ENCODE results near the gene FBLN1. TPM values are rescaled to one million over a fixed set of nuclear protein-coding genes. Genes with fewer than 3 reads are reported as not detected.

The FBLN1 gene
- total RNA-seq, 2 experiments from 2014 or later = 0.42 TPM; not detected in 1

DNA sequence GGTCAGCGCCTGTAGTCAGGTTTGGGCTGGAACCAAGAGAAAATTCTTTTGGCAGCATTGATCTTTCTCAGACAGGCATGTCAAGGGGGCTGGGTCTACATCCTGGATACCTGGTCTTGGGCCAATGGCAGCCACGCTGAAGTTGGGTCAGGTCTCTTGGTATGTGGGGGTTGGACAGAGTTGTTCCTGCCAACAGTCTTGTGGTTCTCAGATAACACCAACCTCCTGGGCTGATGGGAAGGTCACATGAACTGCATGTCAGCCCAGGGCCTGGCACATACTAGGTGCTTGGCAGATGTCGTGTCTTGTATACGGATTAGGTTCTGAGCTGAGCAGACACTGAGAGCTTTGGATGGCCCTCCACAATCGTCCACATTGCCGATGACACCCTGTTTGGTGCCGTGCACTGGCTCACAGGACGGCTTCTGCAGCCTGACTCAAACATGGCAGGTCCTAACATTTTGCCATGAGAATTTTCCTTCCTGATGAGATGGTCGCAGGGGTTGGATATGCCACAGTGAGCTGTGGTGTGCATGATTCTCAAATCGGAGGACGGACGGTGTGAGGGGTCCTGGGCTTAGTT, 42.0 kb downstream of the FBLN1 start:
- CTCF ChIA-PET = no interaction called here
- Mint-ChIP-seq H3K4me1 (no peaks in the 10 kb centered on the region), H3K36me3 (no peaks in the 10 kb centered on the region), H3K27ac (no peak overlapping the region), H3K27me3 (peaks cover 7% of the 10 kb centered on the region), H3K9me3 (ENCODE audit: low read depth) (no peaks in the 10 kb centered on the region), H3K4me3 (no peak overlapping the region)
- DNase-seq (no peak), ATAC-seq (no peak)

DNA sequence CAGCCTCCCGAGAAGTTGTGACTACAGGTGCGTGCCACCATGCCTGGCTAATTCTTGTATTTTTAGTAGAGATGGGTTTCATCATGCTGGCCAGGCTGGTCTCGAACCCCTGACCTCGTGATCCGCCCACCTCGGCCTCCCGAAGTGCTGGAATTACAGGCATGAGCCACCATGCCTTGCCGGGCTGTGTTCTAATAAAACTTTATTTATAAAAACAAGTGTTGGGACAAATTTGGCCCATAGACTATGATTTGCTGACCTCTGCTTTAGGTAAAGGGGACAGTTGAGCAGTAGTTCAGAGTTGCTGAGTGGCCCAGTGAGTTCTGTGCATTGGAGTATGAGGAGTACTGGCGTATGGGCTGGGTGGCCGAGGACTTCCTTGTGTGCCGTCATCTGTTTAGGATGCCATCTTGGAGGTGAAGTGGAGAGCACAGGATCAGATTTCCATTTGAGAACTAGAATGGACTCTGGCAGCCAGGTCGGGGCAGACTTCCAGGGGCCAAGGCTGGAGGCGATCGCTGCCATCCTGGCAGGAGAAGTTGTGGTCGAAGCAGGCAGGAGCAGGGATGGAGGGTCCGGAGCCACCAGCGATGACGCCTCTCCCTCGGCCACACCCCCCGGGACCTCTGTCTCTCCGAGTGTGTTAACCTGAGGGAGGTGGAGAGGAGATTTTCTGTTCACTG, 43.8 kb downstream of the FBLN1 start:
- CTCF ChIA-PET = no interaction called here
- Mint-ChIP-seq H3K4me1 (no peaks in the 10 kb centered on the region), H3K4me3 (no peak overlapping the region), H3K9me3 (ENCODE audit: low read depth) (no peaks in the 10 kb centered on the region), H3K36me3 (no peaks in the 10 kb centered on the region), H3K27me3 (peaks cover 3% of the 10 kb centered on the region), H3K27ac (no peak overlapping the region)
- DNase-seq = no peak
- no peak for ATAC-seq

DNA sequence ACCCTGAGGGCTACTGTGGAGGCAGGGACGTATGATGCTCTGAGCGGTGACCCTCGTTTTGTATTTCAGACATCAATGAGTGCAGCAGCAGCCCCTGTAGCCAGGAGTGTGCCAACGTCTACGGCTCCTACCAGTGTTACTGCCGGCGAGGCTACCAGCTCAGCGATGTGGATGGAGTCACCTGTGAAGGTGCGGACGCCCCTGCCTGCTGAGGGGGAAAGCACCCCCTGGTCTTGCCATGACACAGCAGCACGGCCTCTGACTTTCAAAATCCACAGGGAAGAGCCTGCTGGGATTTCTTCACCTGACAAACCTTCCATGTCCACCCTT, 44.3 kb downstream of the FBLN1 start:
- no peak for ATAC-seq
- Mint-ChIP-seq H3K4me1 (no peaks in the 10 kb centered on the region), H3K36me3 (no peaks in the 10 kb centered on the region), H3K4me3 (no peak overlapping the region), H3K27ac (no peak overlapping the region), H3K9me3 (ENCODE audit: low read depth) (no peaks in the 10 kb centered on the region), H3K27me3 (peaks cover 3% of the 10 kb centered on the region)
- CTCF ChIA-PET = no interaction called here
- no peak for DNase-seq

DNA sequence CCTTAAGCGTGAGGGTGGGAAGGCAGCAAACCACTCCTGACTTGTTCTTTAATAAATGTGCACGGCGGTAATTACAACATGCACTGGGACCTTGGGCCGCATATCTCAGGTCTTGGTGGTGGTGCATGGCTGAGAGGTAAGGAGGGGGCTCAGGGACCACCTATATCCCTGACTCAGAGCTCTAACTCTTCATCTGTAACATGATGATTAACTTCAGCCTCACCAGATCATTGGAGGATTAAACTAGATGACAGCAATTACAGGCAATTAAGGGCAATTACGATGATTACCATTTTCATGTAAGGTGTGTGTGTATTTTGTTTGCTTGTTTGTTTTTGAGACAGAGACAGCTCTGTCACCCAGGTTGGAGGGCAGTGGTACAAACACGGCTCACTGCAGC, 45.0 kb downstream of the FBLN1 start:
- H3K36me3 Mint-ChIP-seq = no peaks in the 10 kb centered on the region
- H3K4me3 Mint-ChIP-seq = no peak overlapping the region
- H3K27me3 Mint-ChIP-seq = peaks cover 3% of the 10 kb centered on the region
- DNase-seq = no peak
- H3K27ac Mint-ChIP-seq = no peak overlapping the region
- no peaks in the 10 kb centered on the region for H3K4me1 Mint-ChIP-seq
- CTCF ChIA-PET = no interaction called here
- H3K9me3 Mint-ChIP-seq (ENCODE audit: low read depth) = no peaks in the 10 kb centered on the region
- no peak for ATAC-seq

DNA sequence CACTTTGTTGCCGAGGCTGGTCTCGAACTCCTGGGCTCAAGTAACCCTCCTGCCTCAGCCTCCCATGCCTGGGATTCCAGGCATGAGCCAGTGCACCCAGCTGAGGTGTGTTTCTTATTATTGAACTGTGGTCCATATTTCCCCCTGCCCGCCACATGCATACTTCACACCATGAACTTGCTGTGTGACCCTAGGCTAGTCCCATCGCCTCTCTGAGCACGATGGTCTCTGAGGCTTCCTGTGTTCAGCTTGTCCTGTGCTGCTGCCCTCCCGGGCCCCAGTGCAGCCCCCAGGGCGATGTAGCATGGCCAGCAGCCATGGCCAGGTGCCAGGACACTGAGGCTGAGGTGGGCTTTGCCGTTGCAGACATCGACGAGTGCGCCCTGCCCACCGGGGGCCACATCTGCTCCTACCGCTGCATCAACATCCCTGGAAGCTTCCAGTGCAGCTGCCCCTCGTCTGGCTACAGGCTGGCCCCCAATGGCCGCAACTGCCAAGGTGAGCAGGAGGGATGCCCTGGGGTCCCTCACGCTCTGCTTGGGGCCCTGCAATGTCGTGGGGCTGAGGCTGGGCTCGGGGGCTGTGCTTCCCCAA, 45.7 kb downstream of the FBLN1 start:
- no peak for ATAC-seq

DNA sequence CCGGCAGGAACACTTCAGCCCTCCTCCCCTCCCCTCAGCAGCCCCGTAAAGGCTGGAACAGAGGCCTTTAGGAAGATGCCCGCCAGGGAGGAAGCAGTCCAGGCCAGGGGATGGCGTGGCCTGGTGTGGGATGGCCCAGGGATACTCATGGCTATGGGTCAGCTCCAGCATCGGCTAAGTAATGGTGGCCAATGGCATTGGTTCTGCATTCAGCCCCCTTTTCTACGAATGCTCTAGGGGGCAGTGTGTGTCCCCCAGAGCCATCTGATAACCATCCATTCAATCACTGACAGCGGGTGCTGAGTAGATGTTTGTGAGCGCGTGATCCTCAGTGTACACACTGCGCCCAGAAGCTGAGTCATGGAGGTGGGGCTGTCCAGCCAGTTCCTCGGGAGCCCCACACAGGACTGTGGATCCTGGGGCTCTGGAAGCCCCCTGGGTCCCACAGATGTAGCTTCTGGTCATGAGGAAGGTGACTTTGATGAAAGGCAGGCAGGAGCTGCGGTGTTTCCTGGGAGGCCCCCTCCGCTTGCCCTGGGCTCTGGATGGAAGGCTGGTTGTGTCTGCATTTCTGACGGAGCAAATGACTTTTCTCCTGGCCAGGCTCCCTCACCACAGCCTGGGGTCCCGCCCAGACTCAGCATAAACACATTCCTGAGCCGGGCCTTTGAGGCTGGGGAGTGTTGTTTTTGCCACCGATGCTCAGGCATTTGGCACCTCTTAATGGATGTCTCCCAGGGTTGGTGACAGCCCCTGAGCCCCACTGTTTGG, 46.5 kb downstream of the FBLN1 start:
- Mint-ChIP-seq H3K27me3 (peaks cover 3% of the 10 kb centered on the region), H3K4me3 (no peak overlapping the region), H3K4me1 (no peaks in the 10 kb centered on the region), H3K36me3 (no peaks in the 10 kb centered on the region), H3K27ac (no peak overlapping the region), H3K9me3 (ENCODE audit: low read depth) (no peaks in the 10 kb centered on the region)
- DNase-seq (no peak), ATAC-seq (no peak)
- CTCF ChIA-PET = no interaction called here

More for the DNA sequence above, 45.7 kb downstream of the FBLN1 start:
- Mint-ChIP-seq H3K4me1 (no peaks in the 10 kb centered on the region), H3K27ac (no peak overlapping the region), H3K27me3 (peaks cover 3% of the 10 kb centered on the region), H3K9me3 (ENCODE audit: low read depth) (no peaks in the 10 kb centered on the region), H3K4me3 (no peak overlapping the region), H3K36me3 (no peaks in the 10 kb centered on the region)
- CTCF ChIA-PET = no interaction called here
- no peak for DNase-seq

DNA sequence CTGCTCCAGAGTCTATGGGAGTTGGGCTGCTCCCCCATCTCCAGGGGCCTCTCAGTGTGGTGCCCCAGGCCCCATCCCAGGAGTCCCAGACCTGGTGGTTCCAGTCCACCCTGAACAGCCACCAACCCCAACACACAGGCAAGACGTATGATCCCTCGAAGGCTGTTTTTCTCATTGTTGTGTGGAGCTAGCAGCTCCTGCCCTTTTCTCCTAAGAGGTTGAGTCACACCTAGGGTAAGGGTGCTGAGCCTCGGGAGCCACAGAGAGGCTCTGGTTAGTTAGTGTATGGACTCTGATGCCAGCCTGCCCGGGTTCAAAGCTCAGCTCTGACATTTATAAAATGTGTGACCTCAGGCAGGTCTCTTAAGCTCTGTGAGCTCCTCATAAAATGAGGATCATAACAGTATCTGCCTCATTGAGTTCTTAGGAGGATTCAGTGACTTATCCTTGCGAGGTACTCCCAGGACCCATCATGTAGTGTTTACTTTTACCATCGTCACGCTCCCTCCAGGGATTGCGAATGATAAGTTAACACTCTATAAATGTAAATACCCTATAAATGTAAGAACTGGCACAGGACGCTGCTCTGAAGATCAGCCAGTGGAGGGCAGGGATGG, 47.2 kb downstream of the FBLN1 start:
- no peaks in the 10 kb centered on the region for H3K9me3 Mint-ChIP-seq (ENCODE audit: low read depth)
- no peaks in the 10 kb centered on the region for H3K36me3 Mint-ChIP-seq
- DNase-seq (no peak), ATAC-seq (no peak)
- no peaks in the 10 kb centered on the region for H3K4me1 Mint-ChIP-seq
- CTCF ChIA-PET = no interaction called here
- no peak overlapping the region for H3K4me3 Mint-ChIP-seq
- peaks cover 3% of the 10 kb centered on the region for H3K27me3 Mint-ChIP-seq
- no peak overlapping the region for H3K27ac Mint-ChIP-seq

DNA sequence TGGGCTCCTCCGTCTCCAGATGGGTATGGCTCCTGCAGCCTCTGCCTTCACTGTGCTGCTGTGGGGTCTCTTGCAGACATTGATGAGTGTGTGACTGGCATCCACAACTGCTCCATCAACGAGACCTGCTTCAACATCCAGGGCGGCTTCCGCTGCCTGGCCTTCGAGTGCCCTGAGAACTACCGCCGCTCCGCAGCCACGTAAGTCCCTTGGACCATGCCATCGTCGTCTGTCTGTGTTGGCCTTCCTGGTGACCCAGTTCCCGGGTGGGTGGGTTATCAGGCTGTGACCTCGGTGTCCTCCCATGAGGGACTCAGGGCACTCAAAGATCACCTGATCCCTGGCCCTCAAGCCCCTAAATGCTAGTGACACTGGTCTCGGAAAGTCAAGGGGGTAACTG, 47.7 kb downstream of the FBLN1 start:
- DNase-seq (no peak), ATAC-seq (no peak)
- Mint-ChIP-seq H3K27ac (no peak overlapping the region), H3K36me3 (no peaks in the 10 kb centered on the region), H3K4me3 (no peak overlapping the region), H3K4me1 (no peaks in the 10 kb centered on the region), H3K27me3 (peaks cover 3% of the 10 kb centered on the region), H3K9me3 (ENCODE audit: low read depth) (no peaks in the 10 kb centered on the region)
- CTCF ChIA-PET = no interaction called here

DNA sequence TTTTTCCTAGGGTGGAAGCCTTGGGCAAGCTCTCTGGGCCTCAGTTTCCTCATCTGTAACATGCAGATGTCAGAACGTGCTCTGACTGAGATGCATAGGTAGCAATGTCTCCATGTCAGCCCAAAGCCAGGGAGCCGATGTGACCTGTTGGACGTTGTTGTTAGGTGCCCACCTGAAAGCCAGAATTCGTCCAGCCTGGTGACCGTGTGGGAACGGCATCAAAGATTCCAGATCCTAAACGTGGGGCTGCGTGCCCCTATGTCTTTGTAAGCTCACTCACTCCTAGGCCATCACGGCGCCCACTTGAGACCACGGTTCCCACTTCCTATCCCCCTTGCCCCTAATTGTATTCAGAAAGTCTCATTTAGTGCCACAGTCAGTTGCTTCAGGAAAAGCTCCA, 48.2 kb downstream of the FBLN1 start:
- H3K27ac Mint-ChIP-seq = no peak overlapping the region
- H3K4me3 Mint-ChIP-seq = no peak overlapping the region
- no peaks in the 10 kb centered on the region for H3K36me3 Mint-ChIP-seq
- CTCF ChIA-PET = no interaction called here
- no peaks in the 10 kb centered on the region for H3K9me3 Mint-ChIP-seq (ENCODE audit: low read depth)
- no peak for DNase-seq
- peaks cover 3% of the 10 kb centered on the region for H3K27me3 Mint-ChIP-seq
- no peaks in the 10 kb centered on the region for H3K4me1 Mint-ChIP-seq
- ATAC-seq = no peak

DNA sequence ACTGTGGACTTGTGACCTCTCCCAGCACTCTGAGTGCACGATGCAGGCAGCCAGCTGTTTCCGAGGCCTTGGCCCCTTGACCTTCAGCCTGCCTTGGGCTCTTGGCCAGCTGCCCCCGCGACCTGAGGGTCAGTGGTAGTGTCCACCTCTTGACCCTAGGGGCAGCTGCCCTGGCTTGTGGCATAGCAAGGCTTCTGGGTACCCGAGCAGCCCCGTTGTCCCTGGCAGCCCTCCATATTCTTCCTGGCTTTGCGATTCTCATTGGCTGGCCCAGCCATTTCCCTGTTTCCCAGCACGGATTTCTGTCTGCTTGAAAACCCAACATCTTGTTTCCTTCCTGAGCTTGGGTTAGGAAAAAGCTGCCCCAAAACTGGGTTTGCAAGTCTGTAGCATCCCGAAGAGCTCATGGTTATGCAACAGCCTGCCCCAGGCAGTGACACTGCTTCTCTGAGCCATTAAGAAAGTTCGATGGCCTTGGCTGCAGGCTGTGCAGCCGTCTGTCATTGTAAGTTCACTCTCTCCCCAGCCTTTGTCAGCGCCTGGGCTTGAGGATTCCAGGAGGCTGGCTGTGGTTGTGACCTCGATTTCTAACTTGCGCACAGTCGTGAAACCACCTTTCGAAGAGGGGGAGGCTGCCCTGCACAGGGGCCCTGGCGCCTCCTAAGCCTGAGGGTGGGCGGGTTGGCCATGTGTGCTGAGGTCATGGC, 48.8 kb downstream of the FBLN1 start:
- H3K27ac Mint-ChIP-seq = no peak overlapping the region

DNA sequence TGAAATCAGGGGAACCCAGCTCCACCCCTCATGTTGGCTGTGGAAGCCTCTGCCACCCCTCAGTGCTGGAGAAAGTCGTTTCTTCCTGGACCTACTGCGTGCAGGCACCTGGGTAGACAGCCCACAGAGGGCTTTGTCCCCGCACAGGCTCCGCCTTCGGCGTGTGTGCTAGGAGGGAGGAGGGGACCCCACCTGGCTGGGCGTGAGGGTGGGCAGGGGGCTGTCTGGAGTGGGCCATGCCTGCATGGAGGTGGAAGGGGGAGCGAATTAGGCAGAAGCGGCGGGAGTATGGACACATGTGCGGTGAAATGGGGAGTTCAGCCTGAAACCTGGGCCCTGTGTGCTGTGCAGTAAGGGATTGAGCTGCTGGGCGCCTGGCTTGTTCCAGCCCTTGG, 49.3 kb downstream of the FBLN1 start:
- H3K4me1 Mint-ChIP-seq = no peaks in the 10 kb centered on the region
- H3K27me3 Mint-ChIP-seq = no peaks in the 10 kb centered on the region
- DNase-seq (no peak), ATAC-seq (no peak)
- no peaks in the 10 kb centered on the region for H3K9me3 Mint-ChIP-seq (ENCODE audit: low read depth)
- CTCF ChIA-PET = interaction anchor here (1.0 kb wide), 1 partner anchor 89 kb away, joined by 3 read pairs; no protein-coding TSS in a partner anchor
- H3K4me3 Mint-ChIP-seq = no peak overlapping the region
- no peak overlapping the region for H3K27ac Mint-ChIP-seq
- H3K36me3 Mint-ChIP-seq = no peaks in the 10 kb centered on the region

More for the DNA sequence above, 48.8 kb downstream of the FBLN1 start:
- H3K27me3 Mint-ChIP-seq = peaks cover 2% of the 10 kb centered on the region
- H3K9me3 Mint-ChIP-seq (ENCODE audit: low read depth) = no peaks in the 10 kb centered on the region
- H3K4me1 Mint-ChIP-seq = no peaks in the 10 kb centered on the region
- H3K36me3 Mint-ChIP-seq = no peaks in the 10 kb centered on the region
- DNase-seq (no peak), ATAC-seq (no peak)
- CTCF ChIA-PET = no interaction called here
- no peak overlapping the region for H3K4me3 Mint-ChIP-seq

DNA sequence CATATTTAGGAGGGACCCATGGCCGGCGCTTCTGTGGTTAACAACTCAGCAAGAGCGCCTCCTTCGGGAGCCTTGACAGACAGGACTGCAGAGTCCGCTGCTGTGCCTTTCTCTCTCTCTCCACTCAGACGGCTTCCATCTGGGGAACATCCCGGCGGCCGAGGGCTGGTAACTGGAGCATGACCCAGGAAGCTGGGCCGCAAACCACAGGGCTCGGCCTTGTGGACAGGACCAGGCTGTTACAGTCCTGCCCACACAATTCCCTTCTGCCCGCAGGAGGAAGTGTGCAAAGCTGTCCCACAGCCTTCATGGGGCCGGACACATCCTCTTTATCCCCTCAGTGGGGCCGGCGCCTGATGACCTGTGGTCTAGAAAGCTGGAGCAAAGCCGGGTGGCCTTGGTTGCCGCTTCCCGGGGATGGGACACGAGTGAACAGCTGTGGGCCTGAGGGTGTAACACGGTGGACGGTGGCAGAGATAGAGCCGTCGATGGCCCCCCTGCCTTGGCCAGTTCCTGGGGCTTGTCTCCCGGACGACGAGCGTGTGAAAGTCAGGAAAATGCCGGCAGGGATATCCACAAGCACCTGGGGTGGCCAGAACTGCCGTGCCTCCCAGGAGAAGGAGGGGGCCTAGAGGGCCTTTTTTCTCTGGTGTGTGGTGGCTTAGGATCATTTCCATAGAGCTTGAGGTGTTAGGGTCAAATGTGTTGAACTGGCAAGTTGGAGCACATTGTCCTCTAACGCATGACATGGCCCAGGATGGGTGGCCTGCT, 50.1 kb downstream of the FBLN1 start:
- Mint-ChIP-seq H3K27me3 (no peaks in the 10 kb centered on the region), H3K36me3 (no peaks in the 10 kb centered on the region), H3K27ac (no peak overlapping the region), H3K9me3 (ENCODE audit: low read depth) (no peaks in the 10 kb centered on the region), H3K4me3 (no peak overlapping the region), H3K4me1 (no peaks in the 10 kb centered on the region)
- CTCF ChIA-PET = interaction anchor here (1.0 kb wide), 1 partner anchor 90 kb away, joined by 3 read pairs; no protein-coding TSS in a partner anchor
- ATAC-seq = no peak
- no peak for DNase-seq
